C4-2B (cell line): Measurements from ENCODE around the gene DNAH8.

ENCODE experiments used
- H3K27ac ChIP-seq: fragments of 450-650 bp; 2 replicates; pipeline ENCODE4 v1.5.1; 2017
- CTCF ChIP-seq: fragments of 450-650 bp; conservative IDR thresholded peaks from 2 replicates; pipeline ENCODE4 v1.5.1; 2017; ENCODE audit warnings: mild to moderate bottlenecking
- ZFX ChIP-seq: fragments of 450-650 bp; IDR thresholded peaks from 2 replicates; pipeline ENCODE4 v1.6.1; 2017

DNAH8 gene

DNA sequence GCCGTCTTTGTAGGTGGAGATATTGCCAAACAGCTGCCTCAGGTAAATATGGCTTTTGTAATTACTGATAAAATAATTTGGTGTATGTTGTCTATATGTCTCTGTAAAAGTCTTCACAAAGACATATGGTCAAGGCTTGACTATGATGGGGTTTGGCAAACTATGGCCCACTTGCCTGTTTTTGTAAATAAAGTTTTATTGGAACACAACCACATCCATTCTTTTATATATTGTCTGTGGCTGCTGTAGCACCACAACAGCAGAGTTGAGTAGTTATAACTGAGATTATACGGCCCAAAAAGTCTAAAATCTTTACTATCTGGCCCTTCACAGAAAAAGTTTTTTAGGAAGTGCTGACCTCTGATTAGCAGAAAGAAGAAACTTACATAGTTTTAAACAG, 133.6 kb downstream of the DNAH8 start:
- no peak for TF ChIP-seq ZFX
- TF ChIP-seq CTCF = no peak
- H3K27ac ChIP-seq = no peak overlapping the region

DNA sequence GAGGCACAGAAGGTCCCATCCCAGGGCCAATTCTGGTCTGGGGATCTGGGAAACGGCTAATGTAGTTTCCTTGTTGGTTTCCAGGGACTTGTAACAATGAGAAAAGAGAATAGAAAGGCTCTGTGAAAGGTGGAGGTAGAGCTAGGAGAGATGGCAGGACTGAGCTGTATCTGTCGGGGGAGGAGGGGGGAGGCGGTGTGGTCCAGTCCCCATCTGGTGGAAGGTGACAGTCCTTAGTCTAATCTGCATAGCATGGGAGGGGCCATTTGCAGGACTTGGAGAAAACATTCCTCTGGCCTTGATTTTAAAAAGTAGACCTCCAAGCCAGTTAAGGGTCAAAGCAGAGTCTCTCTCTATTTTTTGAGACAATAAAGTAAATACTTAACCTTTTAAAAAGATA, 137.1 kb downstream of the DNAH8 start:
- no peak overlapping the region for H3K27ac ChIP-seq
- TF ChIP-seq CTCF (no peak), ZFX (no peak)

- no peak overlapping the region for H3K27ac ChIP-seq
- TF ChIP-seq CTCF (no peak), ZFX (no peak)
These were observed 138.1 kb downstream of the DNAH8 start for GRCh38 chr6:38853236-38853635.

DNA sequence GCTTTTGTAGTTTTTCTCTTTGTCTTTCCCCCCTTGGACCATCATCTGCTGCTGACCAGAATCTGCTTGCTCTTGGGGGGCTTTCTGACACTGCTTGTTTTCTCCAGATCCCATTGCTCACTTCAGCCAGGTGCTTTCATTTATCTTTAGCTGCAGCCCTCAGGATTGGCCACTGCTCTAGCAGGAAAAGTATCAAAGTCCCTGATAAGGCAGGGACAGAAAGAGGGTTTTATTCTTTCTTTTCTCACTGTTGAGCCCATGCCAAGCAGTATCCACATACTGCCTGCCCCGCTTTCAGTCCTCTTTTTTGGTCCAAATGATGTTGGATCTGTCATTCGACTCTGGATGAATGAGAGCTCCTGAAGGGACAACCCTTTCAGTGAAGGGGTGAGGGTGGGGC, 141.4 kb downstream of the DNAH8 start:
- H3K27ac ChIP-seq = peak overlapping the region; percentile 5; the same call in 1 of the 2 replicates
- TF ChIP-seq ZFX (no peak), CTCF (no peak)

DNA sequence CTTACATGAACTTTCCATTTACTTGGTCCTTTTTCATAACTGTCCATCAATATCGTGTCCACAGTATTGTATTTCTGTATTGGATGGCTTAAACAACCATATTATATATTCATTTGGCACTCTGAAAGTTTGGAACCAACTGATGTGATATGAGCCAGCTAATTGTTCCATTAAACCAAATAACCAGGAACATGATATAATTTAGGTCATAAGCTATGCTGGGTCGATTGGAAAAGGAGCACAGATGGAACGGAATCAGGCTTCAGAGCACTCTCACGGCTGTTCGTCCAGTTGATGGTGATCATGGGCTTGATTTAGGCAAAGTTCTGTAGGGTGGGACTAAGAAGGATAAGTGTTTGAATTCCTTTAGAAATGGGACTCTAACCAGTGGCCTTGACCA, 142.7 kb downstream of the DNAH8 start:
- H3K27ac ChIP-seq = peak overlapping the region; percentile 78; the same call in 1 of the 2 replicates
- TF ChIP-seq CTCF = no peak
- TF ChIP-seq ZFX = no peak

- peak overlapping the region; percentile 76; the same call in 1 of the 2 replicates for H3K27ac ChIP-seq
- TF ChIP-seq ZFX = no peak
- TF ChIP-seq CTCF = no peak
These were observed 144.9 kb downstream of the DNAH8 start for GRCh38 chr6:38860041-38860440.

DNA sequence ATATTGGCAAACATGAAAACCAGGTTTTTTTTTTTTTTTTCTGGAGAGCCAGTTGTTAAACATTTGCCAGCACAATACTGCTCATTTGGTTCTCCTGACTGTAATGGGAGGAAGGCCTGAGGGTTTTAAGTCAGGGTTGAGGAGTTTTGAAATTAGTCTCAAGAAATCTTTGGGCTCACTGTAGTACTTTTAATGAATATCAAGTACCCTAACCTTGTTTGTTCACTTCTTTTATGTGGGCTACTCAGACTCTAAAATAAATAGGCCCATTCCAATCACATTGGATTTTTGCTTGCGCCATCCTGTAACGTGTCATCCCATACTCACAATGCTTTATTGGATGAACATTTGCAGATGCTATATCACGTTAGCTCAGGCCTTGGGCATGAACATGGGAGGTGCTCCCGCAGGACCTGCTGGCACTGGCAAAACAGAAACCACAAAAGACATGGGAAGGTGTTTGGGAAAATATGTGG, 146.9 kb downstream of the DNAH8 start:
- peak overlapping the region; percentile 87 for H3K27ac ChIP-seq
- TF ChIP-seq ZFX = no peak

- no peak overlapping the region for H3K27ac ChIP-seq
- TF ChIP-seq ZFX (no peak), CTCF (no peak)
These were observed 150.5 kb downstream of the DNAH8 start for GRCh38 chr6:38865521-38866174.
